Activated naive CD4-positive, alpha-beta T cell treated with anti-CD3 and anti-CD28 coated beads for 36 hours (primary cell): ENCODE data around the gene COL6A6. TPM values are rescaled to one million over a fixed set of nuclear protein-coding genes. Genes with fewer than 3 reads are reported as not detected.

Experiments
- CTCF ChIA-PET: fragments of 350-600 bp; sonication (Branson Sonifier 250); formaldehyde crosslinking; loops from one replicate; lab custom pipeline; 2021; ENCODE audit warnings: antibody characterized with exemption; lab: Charles Lee
- DNase-seq: peaks from one replicate; pipeline ENCODE4 v3.0.0-alpha.2; 2020
- H3K27ac Mint-ChIP-seq: one replicate; pipeline ENCODE4 v1.8.0; 2021; ENCODE audit warnings: mild to moderate bottlenecking, mixed read lengths
- H3K27me3 Mint-ChIP-seq: one replicate; pipeline ENCODE4 v1.8.0; 2021; ENCODE audit warnings: low read depth, mixed read lengths
- H3K36me3 Mint-ChIP-seq: one replicate; pipeline ENCODE4 v1.8.0; 2021; ENCODE audit warnings: low read depth, mixed read lengths
- H3K4me1 Mint-ChIP-seq: one replicate; pipeline ENCODE4 v1.8.0; 2021; ENCODE audit warnings: low read depth, mixed read lengths
- H3K4me3 Mint-ChIP-seq: one replicate; pipeline ENCODE4 v1.8.0; 2021; ENCODE audit warnings: mild to moderate bottlenecking, moderate library complexity, mixed read lengths
- H3K9me3 Mint-ChIP-seq: one replicate; pipeline ENCODE4 v1.8.0; 2021; ENCODE audit warnings: mixed read lengths
- intact Hi-C: fragments of 100-400 bp; cut with micrococcal nuclease; formaldehyde crosslinking; loops from one replicate; pipeline ENCODE4 v1.15.1; 2023
- total RNA-seq, 2 experiments: library from RNA; stranded (reverse); gene quantifications; one replicate each; pipeline ENCODE4 v1.2.3, GENCODE V29; 2021

COL6A6 gene
- total RNA-seq, 2 experiments from 2014 or later: not detected

DNA sequence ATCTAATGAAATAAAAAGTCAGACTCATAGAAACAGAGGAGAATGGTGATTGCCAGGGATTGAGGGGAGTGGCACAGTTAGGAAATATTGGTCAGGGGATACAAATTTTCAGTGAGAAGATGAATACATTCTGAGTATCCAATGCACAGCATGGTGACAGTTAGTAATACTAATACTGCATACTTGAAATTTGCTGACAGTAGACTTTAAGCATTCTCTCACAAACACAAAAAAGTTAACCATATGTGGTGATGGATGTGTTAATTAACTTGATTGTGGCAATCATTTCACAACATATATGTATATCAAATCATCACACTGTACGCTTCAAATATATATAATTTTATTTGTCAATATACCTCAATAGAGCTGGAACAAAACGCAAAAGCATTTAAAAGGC lies 9.2 kb upstream of the COL6A6 start:
- H3K27me3 Mint-ChIP-seq: peaks cover 27% of the 10 kb centered on the region
- H3K4me1 Mint-ChIP-seq: no peaks in the 10 kb centered on the region
- H3K9me3 Mint-ChIP-seq: no peaks in the 10 kb centered on the region
- no peak for DNase-seq
- no peak overlapping the region for H3K27ac Mint-ChIP-seq
- no peaks in the 10 kb centered on the region for H3K36me3 Mint-ChIP-seq
- intact Hi-C loops: no loop called here
- CTCF ChIA-PET: no interaction called here
- H3K4me3 Mint-ChIP-seq: no peak overlapping the region

DNA sequence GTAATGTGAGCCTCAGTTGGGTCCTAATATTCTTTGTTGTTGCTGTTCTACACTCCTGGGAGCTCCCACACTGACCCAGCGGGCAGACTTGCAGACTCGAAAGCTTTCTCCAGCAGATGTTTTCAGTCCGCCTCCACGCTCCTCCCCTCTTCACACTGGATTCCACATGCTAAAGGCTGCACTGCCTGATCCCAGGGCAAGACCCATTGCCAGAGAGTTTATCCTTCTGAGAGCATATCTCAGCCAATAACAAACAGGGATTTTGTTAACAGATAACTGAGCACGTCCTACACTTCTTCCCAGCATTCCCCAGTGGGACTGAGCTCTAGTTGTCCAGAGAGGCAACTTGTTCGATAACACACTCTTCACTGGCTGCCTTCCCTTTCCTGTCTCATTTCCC lies 8.0 kb upstream of the COL6A6 start:
- no peak overlapping the region for H3K27ac Mint-ChIP-seq
- CTCF ChIA-PET: no interaction called here
- intact Hi-C loops: no loop called here
- H3K36me3 Mint-ChIP-seq: no peaks in the 10 kb centered on the region
- H3K4me3 Mint-ChIP-seq: no peak overlapping the region
- H3K4me1 Mint-ChIP-seq: no peaks in the 10 kb centered on the region
- peaks cover 24% of the 10 kb centered on the region for H3K27me3 Mint-ChIP-seq
- no peak for DNase-seq
- H3K9me3 Mint-ChIP-seq: no peaks in the 10 kb centered on the region

DNA sequence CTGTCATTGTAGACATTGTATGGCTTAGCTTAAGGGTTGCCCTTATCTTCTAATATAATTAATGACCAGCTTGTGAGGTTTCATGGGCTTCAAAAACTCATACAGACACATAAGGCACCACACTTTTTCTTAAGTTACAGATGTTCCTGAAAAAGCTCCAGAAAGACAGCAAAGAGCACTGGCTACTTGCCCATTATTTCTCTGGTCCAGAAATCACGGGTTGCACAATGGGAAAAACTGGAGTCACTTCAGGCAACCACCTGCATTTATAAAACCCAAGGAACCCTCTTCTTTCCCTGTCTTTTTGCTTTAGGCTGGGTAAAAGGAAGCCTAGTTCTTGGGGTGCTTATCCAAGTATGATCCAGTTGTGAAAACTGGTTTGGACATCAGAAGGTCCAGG lies 2.3 kb upstream of the COL6A6 start:
- H3K27me3 Mint-ChIP-seq: peaks cover 34% of the 10 kb centered on the region
- intact Hi-C loops: no loop called here
- no peak overlapping the region for H3K27ac Mint-ChIP-seq
- H3K36me3 Mint-ChIP-seq: no peaks in the 10 kb centered on the region
- H3K4me1 Mint-ChIP-seq: peaks cover 3% of the 10 kb centered on the region
- no peak overlapping the region for H3K4me3 Mint-ChIP-seq
- DNase-seq: no peak
- no peaks in the 10 kb centered on the region for H3K9me3 Mint-ChIP-seq
- CTCF ChIA-PET: interaction anchor here (0.6 kb wide), 1 partner anchor 233 kb away, joined by 3 read pairs; no protein-coding TSS in a partner anchor

DNA sequence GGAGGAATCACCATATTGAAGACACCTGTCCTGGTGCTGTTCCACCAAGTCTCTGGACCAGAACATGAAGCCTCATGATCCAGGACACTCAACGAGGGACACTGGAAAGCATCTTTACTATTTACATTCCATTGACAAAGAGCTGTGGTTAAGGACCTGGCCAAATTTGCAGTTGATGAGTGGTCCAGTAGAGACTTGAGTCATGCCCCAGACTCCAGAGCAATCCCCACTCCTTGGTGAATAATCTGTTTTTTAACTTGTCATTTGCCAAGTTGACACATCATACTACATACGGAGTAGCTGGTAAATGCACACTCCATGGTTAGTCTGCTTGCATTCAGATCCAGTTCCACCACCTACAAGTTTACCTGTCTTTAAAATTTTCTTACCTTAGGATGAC lies 1.2 kb upstream of the COL6A6 start:
- no peak overlapping the region for H3K4me3 Mint-ChIP-seq
- H3K4me1 Mint-ChIP-seq: peaks cover 3% of the 10 kb centered on the region
- H3K36me3 Mint-ChIP-seq: no peaks in the 10 kb centered on the region
- no peaks in the 10 kb centered on the region for H3K9me3 Mint-ChIP-seq
- intact Hi-C loops: no loop called here
- DNase-seq: no peak
- CTCF ChIA-PET: no interaction called here
- peaks cover 34% of the 10 kb centered on the region for H3K27me3 Mint-ChIP-seq
- no peak overlapping the region for H3K27ac Mint-ChIP-seq

DNA sequence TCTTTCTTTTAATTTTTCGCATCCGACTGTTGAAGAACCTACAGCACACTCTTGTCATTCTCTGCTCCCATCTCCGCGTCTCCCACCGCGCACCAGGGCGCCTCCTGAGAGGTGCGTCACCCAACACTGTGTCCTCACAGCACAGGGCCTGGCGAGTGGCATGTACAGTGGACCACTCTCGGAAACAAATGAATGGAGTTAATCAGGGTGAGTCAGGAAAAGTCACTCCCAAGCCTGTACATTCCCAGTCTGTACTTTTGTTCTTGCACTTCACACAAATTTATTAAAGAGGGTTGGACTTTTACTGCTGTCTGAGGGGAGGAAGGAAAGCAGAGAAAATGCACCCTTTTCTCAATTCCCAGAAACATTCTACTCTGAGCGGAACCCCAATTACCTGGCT lies 625 bp downstream of the COL6A6 start:
- CTCF ChIA-PET: no interaction called here
- Mint-ChIP-seq H3K4me3 (no peak overlapping the region), H3K4me1 (peaks cover 3% of the 10 kb centered on the region), H3K27ac (no peak overlapping the region), H3K36me3 (no peaks in the 10 kb centered on the region), H3K9me3 (no peaks in the 10 kb centered on the region), H3K27me3 (peaks cover 29% of the 10 kb centered on the region)
- DNase-seq: no peak
- intact Hi-C loops: no loop called here

DNA sequence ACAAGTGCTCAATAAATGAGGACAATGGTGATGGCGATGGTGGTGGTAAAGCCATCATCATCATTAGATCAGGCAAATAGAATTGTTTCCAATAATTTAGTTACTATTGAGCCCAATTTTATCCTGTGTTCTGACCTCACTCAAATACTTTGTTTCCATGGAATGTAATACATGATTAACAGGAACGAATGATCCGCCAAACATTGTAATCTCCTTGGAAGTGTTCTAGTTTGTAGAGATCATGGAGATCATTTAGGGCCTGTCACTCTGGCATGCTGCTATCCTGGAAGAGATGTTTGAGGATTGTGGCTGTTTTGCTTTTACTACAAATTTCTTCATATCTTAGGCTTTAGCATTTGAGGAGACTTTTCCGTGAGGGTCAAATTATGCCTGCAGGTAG lies 2.8 kb downstream of the COL6A6 start:
- DNase-seq: no peak
- Mint-ChIP-seq H3K27me3 (peaks cover 33% of the 10 kb centered on the region), H3K4me3 (no peak overlapping the region), H3K4me1 (peaks cover 3% of the 10 kb centered on the region), H3K27ac (no peak overlapping the region), H3K9me3 (no peaks in the 10 kb centered on the region), H3K36me3 (no peaks in the 10 kb centered on the region)
- intact Hi-C loops: no loop called here
- CTCF ChIA-PET: no interaction called here

DNA sequence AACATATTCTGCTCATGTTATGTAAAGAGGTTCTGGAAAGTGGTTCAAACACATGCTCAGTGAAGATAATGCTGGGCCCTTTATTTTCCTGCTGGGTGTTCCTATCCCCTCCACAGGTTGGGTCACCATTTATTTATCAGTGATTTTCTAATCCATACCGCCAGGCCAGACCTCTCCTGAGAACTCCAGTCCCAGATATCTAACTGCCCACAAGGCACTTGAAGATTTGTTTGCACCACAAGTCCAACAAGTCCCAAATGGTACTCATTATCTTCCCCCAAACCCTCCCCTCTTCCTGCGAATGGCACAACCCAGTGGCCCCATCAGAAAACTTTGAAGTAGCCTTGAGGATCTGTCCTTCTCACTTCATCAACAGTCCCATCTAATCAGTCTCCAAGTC lies 5.4 kb downstream of the COL6A6 start:
- no peaks in the 10 kb centered on the region for H3K36me3 Mint-ChIP-seq
- no peak for DNase-seq
- CTCF ChIA-PET: no interaction called here
- peaks cover 19% of the 10 kb centered on the region for H3K27me3 Mint-ChIP-seq
- no peak overlapping the region for H3K4me3 Mint-ChIP-seq
- H3K4me1 Mint-ChIP-seq: peaks cover 2% of the 10 kb centered on the region
- intact Hi-C loops: no loop called here
- H3K27ac Mint-ChIP-seq: no peak overlapping the region
- no peaks in the 10 kb centered on the region for H3K9me3 Mint-ChIP-seq

DNA sequence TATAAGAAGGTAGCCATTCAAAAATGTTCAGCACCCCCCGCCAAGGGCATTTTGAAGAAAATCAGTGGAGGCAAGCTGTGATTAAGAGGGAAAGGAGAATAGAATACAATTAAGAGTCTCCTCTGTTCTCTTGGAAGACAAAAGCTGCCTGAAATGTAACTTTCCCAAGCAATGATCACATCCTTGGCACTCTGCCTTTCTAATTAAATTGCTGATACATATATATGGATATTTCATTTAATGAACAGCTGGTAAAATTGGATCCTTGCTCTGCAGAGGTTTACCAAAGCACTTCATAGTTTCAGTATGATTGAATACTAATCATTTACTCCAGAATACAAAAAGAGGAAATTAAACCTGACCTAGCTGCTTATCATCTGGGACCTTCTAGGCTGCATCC lies 10.4 kb downstream of the COL6A6 start:
- CTCF ChIA-PET: interaction anchor here (0.8 kb wide), 1 partner anchor 251 kb away, joined by 4 read pairs; no protein-coding TSS in a partner anchor
- no peaks in the 10 kb centered on the region for H3K9me3 Mint-ChIP-seq
- no peak overlapping the region for H3K4me3 Mint-ChIP-seq
- intact Hi-C loops: no loop called here
- peaks cover 10% of the 10 kb centered on the region for H3K27me3 Mint-ChIP-seq
- peaks cover 10% of the 10 kb centered on the region for H3K4me1 Mint-ChIP-seq
- no peak for DNase-seq
- H3K27ac Mint-ChIP-seq: no peak overlapping the region
- H3K36me3 Mint-ChIP-seq: no peaks in the 10 kb centered on the region

DNA sequence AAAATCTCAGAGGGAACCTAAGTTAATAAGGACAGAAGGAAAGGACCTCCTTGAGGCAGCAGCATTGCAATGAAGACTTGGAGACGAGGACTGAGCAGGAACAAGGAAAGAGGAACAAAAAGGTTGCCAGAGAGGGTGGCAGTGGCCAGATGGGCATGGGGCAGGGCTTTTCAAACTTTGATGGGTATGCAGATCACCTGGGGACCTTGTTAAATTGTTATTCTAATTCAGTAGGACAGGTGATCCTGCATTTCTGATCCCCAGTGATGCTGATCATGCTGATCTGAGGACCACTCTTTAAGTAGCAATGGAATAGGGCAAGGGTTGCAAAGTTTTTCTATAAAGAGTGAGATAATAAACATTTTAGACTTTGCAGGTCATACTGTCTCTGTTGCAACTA lies 11.1 kb downstream of the COL6A6 start:
- peaks cover 4% of the 10 kb centered on the region for H3K27me3 Mint-ChIP-seq
- H3K36me3 Mint-ChIP-seq: no peaks in the 10 kb centered on the region
- H3K27ac Mint-ChIP-seq: no peak overlapping the region
- no peak for DNase-seq
- CTCF ChIA-PET: no interaction called here
- H3K9me3 Mint-ChIP-seq: no peaks in the 10 kb centered on the region
- H3K4me3 Mint-ChIP-seq: no peak overlapping the region
- intact Hi-C loops: no loop called here
- peaks cover 10% of the 10 kb centered on the region for H3K4me1 Mint-ChIP-seq

DNA sequence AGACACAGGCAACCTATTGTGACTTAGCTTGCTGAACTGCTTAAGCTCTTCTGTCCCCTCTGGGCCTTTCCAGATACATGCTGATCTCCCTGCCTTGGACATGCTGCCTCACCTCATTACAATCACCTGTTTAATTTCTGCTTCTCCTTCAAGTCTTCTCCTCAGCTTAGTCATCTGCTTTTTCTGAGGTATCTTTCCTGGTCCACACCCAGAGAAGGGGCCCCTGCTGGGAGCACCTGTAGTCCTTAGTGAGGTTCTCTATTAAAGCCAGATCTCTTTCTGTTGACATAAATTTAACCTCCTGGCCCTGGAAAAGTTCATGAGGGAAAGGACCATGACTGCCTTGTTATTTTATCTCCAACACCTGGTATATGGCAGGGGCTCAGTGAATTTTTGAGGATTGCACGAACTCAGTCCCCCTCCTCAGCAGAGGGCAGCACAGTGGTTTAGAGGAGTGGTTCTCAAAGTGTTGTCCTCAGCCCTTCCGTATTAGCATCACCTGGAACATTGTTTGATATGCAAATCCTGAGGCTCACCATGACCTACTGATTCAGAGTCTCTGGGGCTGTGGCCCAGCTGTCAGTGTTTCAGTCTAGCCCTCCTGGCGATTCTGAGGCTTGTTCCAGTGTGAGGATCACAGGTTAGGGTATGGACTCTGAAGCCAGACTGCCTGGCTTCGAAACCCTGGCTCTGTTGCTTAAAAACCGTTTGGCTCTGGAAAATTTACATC lies 12.7 kb downstream of the COL6A6 start:
- CTCF ChIA-PET: no interaction called here
- intact Hi-C loops: no loop called here
- Mint-ChIP-seq H3K36me3 (no peaks in the 10 kb centered on the region), H3K27ac (no peak overlapping the region), H3K9me3 (no peaks in the 10 kb centered on the region), H3K4me3 (no peak overlapping the region), H3K27me3 (no peaks in the 10 kb centered on the region), H3K4me1 (peaks cover 10% of the 10 kb centered on the region)
- DNase-seq: no peak

DNA sequence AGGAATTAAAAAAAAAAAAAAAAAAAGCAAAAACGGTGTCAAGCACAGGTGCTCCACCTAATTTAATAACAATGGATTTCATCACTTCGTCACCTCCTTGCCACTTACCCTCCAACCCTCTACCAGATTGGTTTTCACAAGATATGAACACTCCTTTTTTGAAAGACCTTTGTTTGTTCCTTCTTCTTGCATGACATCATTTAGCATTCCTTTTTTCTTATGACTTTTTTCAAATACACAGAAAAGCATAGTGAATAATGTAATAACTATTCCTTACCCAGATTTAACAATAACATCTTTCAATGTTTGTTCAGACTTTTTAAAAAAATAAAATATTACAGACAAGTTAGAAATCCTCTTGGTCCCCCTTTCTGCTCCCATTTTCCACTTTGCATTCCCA lies 16.3 kb downstream of the COL6A6 start:
- Mint-ChIP-seq H3K4me3 (no peak overlapping the region), H3K27ac (no peak overlapping the region), H3K36me3 (no peaks in the 10 kb centered on the region), H3K9me3 (no peaks in the 10 kb centered on the region), H3K27me3 (peaks cover 6% of the 10 kb centered on the region), H3K4me1 (peaks cover 10% of the 10 kb centered on the region)
- no peak for DNase-seq
- intact Hi-C loops: no loop called here
- CTCF ChIA-PET: no interaction called here

DNA sequence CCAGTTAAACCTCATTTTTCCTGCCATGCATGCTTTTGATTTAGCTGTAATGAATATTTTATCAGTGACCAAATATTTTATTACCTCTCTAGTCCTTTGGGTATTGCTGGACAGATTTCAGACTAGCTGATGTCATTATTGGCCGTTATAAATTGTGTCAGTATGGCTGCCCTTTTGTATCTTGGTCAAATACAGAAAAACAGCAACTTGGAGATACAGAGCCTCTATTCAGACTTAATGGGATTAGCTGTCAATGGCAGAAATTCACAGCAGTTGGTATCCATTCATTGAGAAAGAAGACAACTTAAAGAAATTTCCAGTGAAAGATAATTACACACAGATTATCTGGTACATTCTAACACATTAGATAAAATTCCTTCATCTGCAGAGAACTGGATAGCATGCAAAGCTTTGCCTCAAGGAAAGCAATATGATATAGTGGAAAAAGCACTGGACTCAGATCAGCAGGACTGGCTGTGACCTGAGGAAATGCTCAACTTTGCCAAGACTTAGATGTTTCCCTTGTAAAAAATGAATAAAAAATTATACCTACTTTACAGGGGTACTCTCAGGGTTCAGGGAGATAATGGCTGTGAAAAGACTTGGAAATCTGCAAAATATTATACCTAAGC lies 20.8 kb downstream of the COL6A6 start:
- no peaks in the 10 kb centered on the region for H3K36me3 Mint-ChIP-seq
- H3K27ac Mint-ChIP-seq: no peak overlapping the region
- peaks cover 13% of the 10 kb centered on the region for H3K27me3 Mint-ChIP-seq
- no peak for DNase-seq
- no peak overlapping the region for H3K4me3 Mint-ChIP-seq
- intact Hi-C loops: loop anchor here (2.0 kb wide), 1 partner anchor 51 kb away; no protein-coding TSS in a partner anchor
- no peaks in the 10 kb centered on the region for H3K4me1 Mint-ChIP-seq
- H3K9me3 Mint-ChIP-seq: no peaks in the 10 kb centered on the region
- CTCF ChIA-PET: interaction anchor here (0.9 to 1.6 kb wide), 3 partner anchors 261 to 262 kb away, joined by 4 to 5 read pairs (median 4); no protein-coding TSS in a partner anchor

DNA sequence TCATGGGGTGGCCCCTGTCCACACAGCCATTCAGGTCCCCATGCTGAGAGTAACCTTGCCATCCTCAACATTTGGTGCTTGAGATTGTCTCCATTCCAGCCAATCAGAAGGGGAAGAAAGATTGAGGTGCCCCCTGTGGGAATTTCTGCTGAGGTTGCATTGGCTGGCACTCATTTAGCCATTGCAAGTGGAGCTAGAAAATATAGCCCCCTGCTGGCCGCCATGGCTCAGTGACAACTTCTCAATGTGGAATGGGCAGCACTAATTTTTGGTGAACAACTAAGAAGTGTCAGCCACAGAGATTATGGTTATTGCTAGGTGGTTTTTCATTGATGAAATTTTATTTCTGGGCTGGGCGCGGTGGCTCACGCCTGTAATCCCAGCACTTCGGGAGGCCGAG lies 22.0 kb downstream of the COL6A6 start:
- intact Hi-C loops: loop anchor here (1.0 kb wide), 1 partner anchor 263 kb away; no protein-coding TSS in a partner anchor
- no peak overlapping the region for H3K4me3 Mint-ChIP-seq
- peaks cover 17% of the 10 kb centered on the region for H3K27me3 Mint-ChIP-seq
- peak; percentile 61 for DNase-seq
- CTCF ChIA-PET: interaction anchor here (0.9 to 1.6 kb wide), 3 partner anchors 17 to 263 kb away, joined by 3 to 5 read pairs (median 4); no protein-coding TSS in a partner anchor
- H3K36me3 Mint-ChIP-seq: no peaks in the 10 kb centered on the region
- H3K27ac Mint-ChIP-seq: no peak overlapping the region
- no peaks in the 10 kb centered on the region for H3K4me1 Mint-ChIP-seq
- no peaks in the 10 kb centered on the region for H3K9me3 Mint-ChIP-seq
